HL-60/S4 treated with phorbol 12-myristate 13-acetate at 8.2 ng/mL for 4 days and 3 days (cell line): ENCODE results near the gene TMEM135.

Experiments used
- in situ Hi-C: fragments of 300-500 bp; cut with MboI; formaldehyde crosslinking; loops from 2 replicates; pipeline ENCODE4 v1.15.0; 2022; ENCODE audit warnings: low sequenced_read_pairs

The TMEM135 gene

GRCh38 chr11:87298155-87298554, 260.4 kb downstream of the TMEM135 start:
- in situ Hi-C loops: loop anchor here (25.0 kb wide), 1 partner anchor 361 kb away; no protein-coding TSS in a partner anchor

GRCh38 chr11:87299041-87299481, 261.3 kb downstream of the TMEM135 start:
- in situ Hi-C loops: loop anchor here (25.0 kb wide), 1 partner anchor 362 kb away; no protein-coding TSS in a partner anchor

- in situ Hi-C loops: no loop called here
Measured at GRCh38 chr11:87300640-87301380, 263.1 kb downstream of the TMEM135 start.

GRCh38 chr11:87301785-87302540, 264.2 kb downstream of the TMEM135 start:
- in situ Hi-C loops: no loop called here

GRCh38 chr11:87304412-87304811, 266.7 kb downstream of the TMEM135 start:
- in situ Hi-C loops: no loop called here

- in situ Hi-C loops: no loop called here
Measured at GRCh38 chr11:87306262-87306851, 268.6 kb downstream of the TMEM135 start.

GRCh38 chr11:87307101-87307500, 269.4 kb downstream of the TMEM135 start:
- in situ Hi-C loops: no loop called here

GRCh38 chr11:87315229-87315628, 277.5 kb downstream of the TMEM135 start:
- in situ Hi-C loops: no loop called here

GRCh38 chr11:87316491-87316890, 278.8 kb downstream of the TMEM135 start:
- in situ Hi-C loops: no loop called here

- in situ Hi-C loops: no loop called here
Measured at GRCh38 chr11:87317441-87317840, 279.7 kb downstream of the TMEM135 start.

GRCh38 chr11:87320123-87320522, 282.4 kb downstream of the TMEM135 start:
- in situ Hi-C loops: no loop called here

GRCh38 chr11:87322568-87322967, 284.8 kb downstream of the TMEM135 start:
- in situ Hi-C loops: no loop called here

- in situ Hi-C loops: no loop called here
Measured at GRCh38 chr11:87323899-87324298, 286.2 kb downstream of the TMEM135 start.

- in situ Hi-C loops: no loop called here
Measured at GRCh38 chr11:87324817-87325489, 287.2 kb downstream of the TMEM135 start.

GRCh38 chr11:87325490-87325872, 287.7 kb downstream of the TMEM135 start:
- in situ Hi-C loops: no loop called here

- in situ Hi-C loops: no loop called here
Measured at GRCh38 chr11:87326594-87326993, 288.9 kb downstream of the TMEM135 start.

GRCh38 chr11:87329172-87329571, 291.4 kb downstream of the TMEM135 start:
- in situ Hi-C loops: no loop called here

- in situ Hi-C loops: no loop called here
Measured at GRCh38 chr11:87330187-87330601, 292.5 kb downstream of the TMEM135 start.

GRCh38 chr11:87331273-87331672, 293.5 kb downstream of the TMEM135 start:
- in situ Hi-C loops: no loop called here

GRCh38 chr11:87338046-87338639, 300.4 kb downstream of the TMEM135 start:
- in situ Hi-C loops: no loop called here

- in situ Hi-C loops: no loop called here
Measured at GRCh38 chr11:87339416-87339815, 301.7 kb downstream of the TMEM135 start.
